ENCODE results near the gene CD28. TPM values are rescaled to one million over a fixed set of nuclear protein-coding genes. Genes with fewer than 3 reads are reported as not detected.

Gene CD28
- total RNA-seq, 1 experiment from 2014 or later: not detected

DNA sequence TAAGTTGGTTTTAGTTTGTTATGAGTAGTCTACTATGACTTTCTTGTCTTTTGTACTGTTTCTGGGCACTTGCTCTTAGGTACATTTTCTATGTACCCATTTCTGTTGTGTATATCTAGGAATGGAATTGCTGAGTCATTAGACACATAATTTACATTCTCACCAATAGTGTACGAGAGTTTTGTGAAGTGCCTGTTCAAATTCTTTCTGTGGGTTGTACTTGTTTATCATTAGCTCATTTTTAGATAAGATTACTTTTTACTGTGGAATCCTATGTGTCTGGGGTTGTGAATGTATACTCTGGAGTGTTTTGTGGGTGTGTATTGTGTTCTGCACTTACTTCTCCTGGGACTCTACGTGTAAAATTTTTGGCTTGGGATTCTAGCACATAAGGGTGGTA is 36.6 kb upstream of the CD28 start:
- H3K4me3 Mint-ChIP-seq (ENCODE audit: unreplicated experiment): no peak overlapping the region
- H3K4me1 Mint-ChIP-seq (ENCODE audit: insufficient read depth, unreplicated experiment): peaks cover 19% of the 10 kb centered on the region
- POLR2A ChIA-PET: no interaction called here
- no peaks in the 10 kb centered on the region for H3K36me3 Mint-ChIP-seq (ENCODE audit: insufficient read depth, unreplicated experiment)
- no peak for DNase-seq (ENCODE audit: unreplicated experiment)
- no peaks in the 10 kb centered on the region for H3K27me3 Mint-ChIP-seq (ENCODE audit: insufficient read depth, unreplicated experiment)
- no TSS peak for BruUV-seq (replicated peaks)
- intact Hi-C loops (cut with micrococcal nuclease): no loop called here
- no peaks in the 10 kb centered on the region for H3K9me3 Mint-ChIP-seq (ENCODE audit: unreplicated experiment)
- peak overlapping the region; percentile 29 for H3K27ac Mint-ChIP-seq (ENCODE audit: low read depth, unreplicated experiment)
- TF ChIP-seq, protein P1, sequence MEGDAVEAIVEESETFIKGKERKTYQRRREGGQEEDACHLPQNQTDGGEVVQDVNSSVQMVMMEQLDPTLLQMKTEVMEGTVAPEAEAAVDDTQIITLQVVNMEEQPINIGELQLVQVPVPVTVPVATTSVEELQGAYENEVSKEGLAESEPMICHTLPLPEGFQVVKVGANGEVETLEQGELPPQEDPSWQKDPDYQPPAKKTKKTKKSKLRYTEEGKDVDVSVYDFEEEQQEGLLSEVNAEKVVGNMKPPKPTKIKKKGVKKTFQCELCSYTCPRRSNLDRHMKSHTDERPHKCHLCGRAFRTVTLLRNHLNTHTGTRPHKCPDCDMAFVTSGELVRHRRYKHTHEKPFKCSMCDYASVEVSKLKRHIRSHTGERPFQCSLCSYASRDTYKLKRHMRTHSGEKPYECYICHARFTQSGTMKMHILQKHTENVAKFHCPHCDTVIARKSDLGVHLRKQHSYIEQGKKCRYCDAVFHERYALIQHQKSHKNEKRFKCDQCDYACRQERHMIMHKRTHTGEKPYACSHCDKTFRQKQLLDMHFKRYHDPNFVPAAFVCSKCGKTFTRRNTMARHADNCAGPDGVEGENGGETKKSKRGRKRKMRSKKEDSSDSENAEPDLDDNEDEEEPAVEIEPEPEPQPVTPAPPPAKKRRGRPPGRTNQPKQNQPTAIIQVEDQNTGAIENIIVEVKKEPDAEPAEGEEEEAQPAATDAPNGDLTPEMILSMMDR (IDR thresholded peaks at IDR 0.05; ENCODE audit: unreplicated experiment): no peak
- CTCF ChIA-PET: interaction anchor here (0.5 to 1.4 kb wide), 5 partner anchors 10 to 869 kb away, joined by 3 to 5 read pairs (median 4); no protein-coding TSS in a partner anchor

DNA sequence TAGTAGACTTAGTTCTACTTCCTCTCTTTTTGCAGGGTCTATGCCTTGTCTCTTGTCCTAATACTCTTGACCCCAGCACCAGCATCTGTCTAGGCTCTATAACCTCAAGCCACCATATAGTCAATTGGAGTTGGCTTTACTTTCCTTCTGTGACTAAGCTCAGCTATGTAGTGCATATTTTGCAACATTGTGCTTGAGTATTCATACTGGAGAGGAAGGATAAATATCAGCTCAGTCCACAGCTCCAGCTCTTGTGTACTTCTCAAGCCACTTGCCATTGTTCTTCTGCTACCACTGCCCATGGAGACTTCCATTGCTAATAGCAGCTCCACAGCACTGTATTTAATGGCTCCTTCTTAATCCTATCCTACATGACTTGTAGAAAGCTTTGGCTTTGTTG is 35.5 kb upstream of the CD28 start:
- intact Hi-C loops (cut with micrococcal nuclease): no loop called here
- CTCF ChIA-PET: interaction anchor here (1.2 kb wide), 3 partner anchors 8 to 23 kb away, joined by 3 to 6 read pairs (median 5); no protein-coding TSS in a partner anchor
- no peak for DNase-seq (ENCODE audit: unreplicated experiment)
- Mint-ChIP-seq H3K4me1 (ENCODE audit: insufficient read depth, unreplicated experiment) (peaks cover 25% of the 10 kb centered on the region), H3K9me3 (ENCODE audit: unreplicated experiment) (no peaks in the 10 kb centered on the region), H3K27ac (ENCODE audit: low read depth, unreplicated experiment) (no peak overlapping the region), H3K36me3 (ENCODE audit: insufficient read depth, unreplicated experiment) (no peaks in the 10 kb centered on the region), H3K4me3 (ENCODE audit: unreplicated experiment) (no peak overlapping the region), H3K27me3 (ENCODE audit: insufficient read depth, unreplicated experiment) (no peaks in the 10 kb centered on the region)
- TF ChIP-seq, protein P1 (IDR thresholded peaks at IDR 0.05; ENCODE audit: unreplicated experiment): no peak
- no TSS peak for BruUV-seq (replicated peaks)
- POLR2A ChIA-PET: no interaction called here

DNA sequence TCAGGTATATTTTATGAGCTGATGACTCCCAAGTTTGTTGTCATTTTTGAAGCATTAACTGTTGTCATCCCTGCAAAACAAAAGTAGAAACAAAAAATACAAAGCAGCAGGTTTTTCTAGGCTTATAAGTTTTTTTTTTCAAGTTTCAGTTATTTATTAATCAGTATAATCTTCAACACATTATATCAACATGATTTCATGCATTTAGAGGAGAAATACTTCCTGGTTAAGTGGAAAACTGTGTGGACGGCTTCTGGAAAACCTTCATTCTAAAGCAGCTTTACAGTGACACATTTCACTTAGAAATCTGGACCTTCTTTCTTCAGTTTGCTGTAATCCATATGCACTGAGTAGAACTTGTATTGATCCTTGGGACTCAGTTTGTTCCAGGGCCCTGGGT is 34.6 kb upstream of the CD28 start:
- Mint-ChIP-seq H3K4me3 (ENCODE audit: unreplicated experiment) (no peak overlapping the region), H3K36me3 (ENCODE audit: insufficient read depth, unreplicated experiment) (no peaks in the 10 kb centered on the region), H3K9me3 (ENCODE audit: unreplicated experiment) (no peaks in the 10 kb centered on the region), H3K4me1 (ENCODE audit: insufficient read depth, unreplicated experiment) (peaks cover 31% of the 10 kb centered on the region), H3K27me3 (ENCODE audit: insufficient read depth, unreplicated experiment) (no peaks in the 10 kb centered on the region), H3K27ac (ENCODE audit: low read depth, unreplicated experiment) (no peak overlapping the region)
- TF ChIP-seq, protein P1 (IDR thresholded peaks at IDR 0.05; ENCODE audit: unreplicated experiment): no peak
- no peak for DNase-seq (ENCODE audit: unreplicated experiment)
- BruUV-seq (replicated peaks): no TSS peak
- ChIA-PET CTCF (interaction anchor here (0.6 to 1.2 kb wide), 3 partner anchors 15 to 109 kb away, joined by 3 to 6 read pairs (median 5); no protein-coding TSS in a partner anchor), POLR2A (interaction anchor here (0.7 kb wide), 1 partner anchor 206 kb away, joined by 3 read pairs; no protein-coding TSS in a partner anchor)
- intact Hi-C loops (cut with micrococcal nuclease): no loop called here

DNA sequence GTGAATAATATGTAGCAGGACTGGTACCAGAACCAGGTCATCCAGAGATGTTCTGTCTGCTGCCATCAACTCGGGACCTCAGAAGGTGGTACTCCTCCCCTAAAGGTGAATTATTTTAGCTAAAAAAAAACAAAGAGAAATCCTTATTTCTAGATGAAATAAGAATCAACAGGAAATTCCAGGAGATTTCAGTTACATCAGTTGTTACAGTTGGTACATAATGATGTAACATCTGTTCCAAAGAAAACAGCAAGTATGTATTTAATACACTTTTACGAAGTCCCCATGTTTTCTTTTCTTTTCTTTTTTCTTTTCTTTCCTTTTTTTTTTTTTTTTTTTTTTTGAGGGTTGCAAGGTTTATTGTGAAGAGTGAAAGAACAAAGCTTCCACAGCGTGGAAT is 33.6 kb upstream of the CD28 start:
- intact Hi-C loops (cut with micrococcal nuclease): no loop called here
- no peaks in the 10 kb centered on the region for H3K36me3 Mint-ChIP-seq (ENCODE audit: insufficient read depth, unreplicated experiment)
- H3K4me3 Mint-ChIP-seq (ENCODE audit: unreplicated experiment): no peak overlapping the region
- no peaks in the 10 kb centered on the region for H3K27me3 Mint-ChIP-seq (ENCODE audit: insufficient read depth, unreplicated experiment)
- BruUV-seq (replicated peaks): no TSS peak
- no peaks in the 10 kb centered on the region for H3K9me3 Mint-ChIP-seq (ENCODE audit: unreplicated experiment)
- ChIA-PET POLR2A (no interaction called here), CTCF (interaction anchor here (0.6 to 0.8 kb wide), 3 partner anchors 14 to 219 kb away, joined by 3 to 4 read pairs (median 3); no protein-coding TSS in a partner anchor)
- no peak overlapping the region for H3K27ac Mint-ChIP-seq (ENCODE audit: low read depth, unreplicated experiment)
- DNase-seq (ENCODE audit: unreplicated experiment): no peak
- peaks cover 31% of the 10 kb centered on the region for H3K4me1 Mint-ChIP-seq (ENCODE audit: insufficient read depth, unreplicated experiment)
- TF ChIP-seq, protein P1 (IDR thresholded peaks at IDR 0.05; ENCODE audit: unreplicated experiment): no peak
